Measurements from ENCODE around the gene DLX1. TPM values are rescaled to one million over a fixed set of nuclear protein-coding genes. Genes with fewer than 3 reads are reported as not detected.
"Not testable (repeated sequence)": the region's sequence is repeated elsewhere in the genome, so short reads cannot be mapped to it uniquely, and the experiment has no call there.

Gene DLX1
- total RNA-seq, 6 donors from 2014 or later = not detected

GRCh38 chr2:172109988-172110811 is 24.9 kb downstream of the DLX1 start:
- no peak for DNase-seq
- Histone ChIP-seq H3K27me3 (peaks cover 0 to 39% (median 28%) of the 10 kb centered on the region in 4 donors), H3K27ac (no peak overlapping the region), H3K4me3 (no peak overlapping the region), H3K36me3 (no peaks in the 10 kb centered on the region), H3K9me3 (no peaks in the 10 kb centered on the region), H3K4me1 (peaks cover 15 to 24% (median 18%) of the 10 kb centered on the region in 4 donors)
- 58 to 59% methylated on average over 19 to 31 of the region's 31 CpGs for WGBS, 2 donors
- TF ChIP-seq EP300 (IDR thresholded peaks at IDR 0.05) (no peak), POLR2AphosphoS5 (IDR thresholded peaks at IDR 0.05) (no peak), POLR2A (IDR thresholded peaks at IDR 0.05) (no peak), CTCF (IDR thresholded peaks at IDR 0.05) (no peak)
- no peak for ATAC-seq (ENCODE audit: low FRiP score in 2 of 2)

DNA sequence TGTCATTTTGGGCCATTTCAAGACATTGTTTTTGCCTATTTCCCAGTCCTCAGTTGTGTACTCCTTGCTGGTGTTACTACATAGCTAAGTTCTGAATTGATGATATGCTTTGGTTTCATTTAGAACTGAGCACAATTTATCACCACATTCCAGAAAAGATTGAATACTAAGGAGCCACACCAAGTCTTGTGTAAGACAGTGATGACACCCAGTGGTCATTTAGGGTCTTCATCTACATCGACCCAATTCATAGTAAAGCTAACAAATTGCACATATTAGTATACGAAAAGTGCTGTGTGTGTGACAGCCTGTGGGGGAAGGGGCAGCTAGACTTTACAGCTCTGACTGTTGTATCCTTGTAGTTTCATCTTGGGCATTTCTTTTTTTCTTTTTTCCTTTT is 28.3 kb downstream of the DLX1 start:
- 30 to 31% methylated on average over 2 of the region's 2 CpGs for WGBS, 2 donors
- ATAC-seq (ENCODE audit: low FRiP score in 2 of 2) (no peak), DNase-seq (no peak)
- no peaks in the 10 kb centered on the region for H3K36me3 ChIP-seq
- H3K27ac ChIP-seq = no peak overlapping the region
- no peak overlapping the region for H3K4me3 ChIP-seq
- no peaks in the 10 kb centered on the region for H3K4me1 ChIP-seq
- H3K9me3 ChIP-seq = no peaks in the 10 kb centered on the region
- TF ChIP-seq CTCF (IDR thresholded peaks at IDR 0.05) = peak in 3 of 6 experiments; percentile 16 to 21 (median 18)
- no peak for TF ChIP-seq POLR2A (IDR thresholded peaks at IDR 0.05)
- TF ChIP-seq EP300 (IDR thresholded peaks at IDR 0.05) = no peak
- no peak for TF ChIP-seq POLR2AphosphoS5 (IDR thresholded peaks at IDR 0.05)
- H3K27me3 ChIP-seq = peaks cover 0 to 8% (median 5%) of the 10 kb centered on the region in 4 donors

- H3K36me3 ChIP-seq; H3K4me1 ChIP-seq; H3K27ac ChIP-seq; H3K27me3 ChIP-seq; ATAC-seq (ENCODE audit: low FRiP score in 2 of 2); H3K9me3 ChIP-seq; H3K4me3 ChIP-seq; DNase-seq: not testable (repeated sequence)
- WGBS, 2 donors = 92 to 93% methylated on average over 6 of the region's 6 CpGs
Measured at GRCh38 chr2:172114176-172114575, 28.9 kb downstream of the DLX1 start.

DNA sequence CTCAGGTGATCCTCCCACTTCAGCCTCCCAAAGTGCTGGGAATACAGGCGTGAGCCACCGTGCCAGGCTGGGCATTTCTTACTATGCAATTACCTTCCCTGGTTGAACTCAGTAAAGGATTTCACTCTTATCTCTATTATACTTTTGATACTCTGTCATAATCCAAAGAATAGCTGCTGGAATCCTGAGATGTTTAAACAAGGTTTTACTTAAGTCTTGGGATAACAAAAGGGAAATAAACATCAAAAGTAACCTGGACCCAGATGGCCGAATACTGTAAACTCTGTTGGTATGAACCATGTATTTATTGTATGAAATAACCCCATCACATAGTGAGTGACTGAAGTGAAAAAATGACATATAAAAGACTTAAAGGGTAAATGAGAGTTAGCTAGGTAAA is 29.3 kb downstream of the DLX1 start:
- WGBS, 2 donors = 73 to 83% methylated on average over 3 of the region's 3 CpGs
- Histone ChIP-seq H3K9me3 (no peaks in the 10 kb centered on the region), H3K4me3 (no peak overlapping the region), H3K27me3 (peaks cover 0 to 5% (median 2%) of the 10 kb centered on the region in 4 donors), H3K36me3 (no peaks in the 10 kb centered on the region), H3K4me1 (peaks cover 0 to 3% (median 0%) of the 10 kb centered on the region in 4 donors), H3K27ac (no peak overlapping the region)
- no peak for DNase-seq
- ATAC-seq (ENCODE audit: low FRiP score in 2 of 2) = no peak
- TF ChIP-seq CTCF (IDR thresholded peaks at IDR 0.05) (no peak), POLR2A (IDR thresholded peaks at IDR 0.05) (no peak), POLR2AphosphoS5 (IDR thresholded peaks at IDR 0.05) (no peak)

DNA sequence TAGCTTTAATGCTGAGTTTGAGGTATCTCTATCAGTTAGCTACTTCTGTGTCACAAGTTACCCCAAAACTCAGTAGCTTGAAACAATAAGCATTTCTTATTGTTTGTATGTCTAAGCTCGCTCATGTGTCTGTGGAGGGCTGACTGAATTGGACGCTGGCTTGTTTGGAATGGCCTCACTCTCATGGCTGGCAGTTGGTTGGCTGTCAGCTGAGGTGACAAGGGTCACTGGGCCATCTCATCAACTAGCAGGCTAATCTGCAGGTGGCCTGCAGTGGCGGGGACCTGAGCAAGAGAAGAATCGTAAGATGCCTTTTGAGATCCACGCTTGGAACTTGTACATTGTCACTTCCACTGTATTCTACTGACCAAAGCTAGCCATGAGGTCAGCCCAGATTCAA is 30.8 kb downstream of the DLX1 start:
- H3K36me3 ChIP-seq = no peaks in the 10 kb centered on the region
- TF ChIP-seq POLR2A (IDR thresholded peaks at IDR 0.05) = no peak
- TF ChIP-seq POLR2AphosphoS5 (IDR thresholded peaks at IDR 0.05) = no peak
- TF ChIP-seq EP300 (IDR thresholded peaks at IDR 0.05) = no peak
- no peak for ATAC-seq (ENCODE audit: low FRiP score in 2 of 2)
- H3K4me3 ChIP-seq = no peak overlapping the region
- no peak for DNase-seq
- H3K27ac ChIP-seq = no peak overlapping the region
- no peaks in the 10 kb centered on the region for H3K9me3 ChIP-seq
- 73 to 74% methylated on average over 5 of the region's 5 CpGs for WGBS, 2 donors
- peaks cover 0 to 5% (median 0%) of the 10 kb centered on the region in 4 donors for H3K27me3 ChIP-seq
- peaks cover 0 to 3% (median 0%) of the 10 kb centered on the region in 4 donors for H3K4me1 ChIP-seq

- Histone ChIP-seq H3K9me3 (no peaks in the 10 kb centered on the region), H3K27me3 (peaks cover 0 to 5% (median 0%) of the 10 kb centered on the region in 4 donors), H3K27ac (no peak overlapping the region), H3K4me1 (peaks cover 0 to 3% (median 0%) of the 10 kb centered on the region in 4 donors), H3K36me3 (no peaks in the 10 kb centered on the region), H3K4me3 (no peak overlapping the region)
- ATAC-seq (ENCODE audit: low FRiP score in 2 of 2) = no peak
- DNase-seq = no peak
- no peak for TF ChIP-seq POLR2AphosphoS5 (IDR thresholded peaks at IDR 0.05)
- TF ChIP-seq EP300 (IDR thresholded peaks at IDR 0.05) = no peak
- no peak for TF ChIP-seq CTCF (IDR thresholded peaks at IDR 0.05)
- TF ChIP-seq POLR2A (IDR thresholded peaks at IDR 0.05) = no peak
Measured at GRCh38 chr2:172119089-172119488, 33.8 kb downstream of the DLX1 start.

Data from upper lobe of left lung (tissue), 6 donors.